SU-DHL-6 (cell line): ENCODE results near the gene HLA-DQB1.

Experiments
- CTCF ChIP-seq: fragments of 200-600 bp; sonication (generic); IDR thresholded peaks from one replicate; pipeline ENCODE4 v1.5.1; 2017; ENCODE audit warnings: antibody characterized with exemption, mild to moderate bottlenecking, low read length, moderate library complexity; ENCODE audit not compliant: insufficient read depth, poor library complexity, severe bottlenecking
- EZH2phosphoT487 ChIP-seq: fragments of 200-600 bp; sonication (generic), shearing (Covaris generic); conservative IDR thresholded peaks from 2 replicates; pipeline ENCODE4 v1.6.1; 2018; ENCODE audit warnings: mild to moderate bottlenecking, antibody characterized with exemption, low read length, moderate library complexity, mixed read lengths

- TF ChIP-seq CTCF (no peak), EZH2phosphoT487 (no peak)
Observed at GRCh38 chr6:32697031-32697430, 30.6 kb upstream of the HLA-DQB1 start.
